ENCODE results near the gene OR5H1. TPM values are rescaled to one million over a fixed set of nuclear protein-coding genes. Genes with fewer than 3 reads are reported as not detected.

OR5H1 gene
- total and polyA plus RNA-seq, 2 donors (not counting 1 experiment from before 2014, with no cell fraction given): 0.17 TPM; not detected in 1

DNA sequence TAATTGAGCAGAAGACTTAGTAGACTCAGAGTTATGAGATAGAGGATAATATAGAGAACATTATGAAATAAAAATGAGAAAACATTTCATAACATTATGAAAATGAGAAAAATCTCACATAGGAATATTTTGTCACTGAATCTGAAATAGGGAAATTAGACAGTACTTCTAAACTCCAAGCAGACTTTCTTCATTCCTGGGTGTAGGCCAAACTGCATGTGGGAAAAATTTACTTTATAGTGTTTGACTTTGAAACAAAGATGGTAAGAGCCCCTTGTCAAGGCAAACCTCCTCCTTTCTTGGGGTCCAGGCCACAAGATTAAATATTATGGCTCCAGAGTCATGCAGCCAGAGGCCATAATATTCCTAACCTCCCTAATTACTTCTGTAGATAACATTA is 10.0 kb downstream of the OR5H1 start:
- Histone ChIP-seq H3K36me3 (replicated peaks in 1 of 2; ENCODE audit: control extremely low read depth in 1 of 2, control insufficient read depth in 1 of 2, extremely low read depth in 1 of 2, insufficient read depth in 2 of 2, low read length in 1 of 2) (no peaks in the 10 kb centered on the region), H3K27me3 (replicated peaks in 1 of 4; ENCODE audit: control extremely low read depth in 1 of 4, control insufficient read depth in 3 of 4, insufficient read depth in 4 of 4, low read length in 3 of 4) (no peaks in the 10 kb centered on the region), H4K20me1 (ENCODE audit: control insufficient read depth, insufficient read depth, low read length, poor library complexity, severe bottlenecking) (no peaks in the 10 kb centered on the region), H3K9ac (ENCODE audit: low read length) (no peak overlapping the region), H2AFZ (ENCODE audit: insufficient read depth, low read depth, low read length, poor library complexity, severe bottlenecking) (no peak overlapping the region), H3K27ac (ENCODE audit: low read length in 2 of 2) (no peak overlapping the region), H3K4me1 (ENCODE audit: control insufficient read depth in 2 of 2, insufficient read depth in 2 of 2, low read length in 2 of 2) (no peaks in the 10 kb centered on the region), H3K9me3 (ENCODE audit: control extremely low read depth in 1 of 3, control insufficient read depth in 2 of 3, insufficient read depth in 1 of 3, low read length in 2 of 3) (no peaks in the 10 kb centered on the region), H3K79me2 (ENCODE audit: control insufficient read depth, insufficient read depth, low read length) (no peaks in the 10 kb centered on the region), H3K4me3 (ENCODE audit: control extremely low read depth in 1 of 5, extremely low read depth in 1 of 5, insufficient read depth in 1 of 5, low read depth in 2 of 5, low read length in 4 of 5) (no peak overlapping the region), H3K4me2 (replicated peaks; ENCODE audit: low read depth, low read length, poor library complexity, severe bottlenecking) (no peak overlapping the region)
- intact Hi-C loops (cut with micrococcal nuclease): no loop called here
- H3K9me3 Mint-ChIP-seq (ENCODE audit: insufficient read depth): no peaks in the 10 kb centered on the region
- TF ChIP-seq, protein P1, sequence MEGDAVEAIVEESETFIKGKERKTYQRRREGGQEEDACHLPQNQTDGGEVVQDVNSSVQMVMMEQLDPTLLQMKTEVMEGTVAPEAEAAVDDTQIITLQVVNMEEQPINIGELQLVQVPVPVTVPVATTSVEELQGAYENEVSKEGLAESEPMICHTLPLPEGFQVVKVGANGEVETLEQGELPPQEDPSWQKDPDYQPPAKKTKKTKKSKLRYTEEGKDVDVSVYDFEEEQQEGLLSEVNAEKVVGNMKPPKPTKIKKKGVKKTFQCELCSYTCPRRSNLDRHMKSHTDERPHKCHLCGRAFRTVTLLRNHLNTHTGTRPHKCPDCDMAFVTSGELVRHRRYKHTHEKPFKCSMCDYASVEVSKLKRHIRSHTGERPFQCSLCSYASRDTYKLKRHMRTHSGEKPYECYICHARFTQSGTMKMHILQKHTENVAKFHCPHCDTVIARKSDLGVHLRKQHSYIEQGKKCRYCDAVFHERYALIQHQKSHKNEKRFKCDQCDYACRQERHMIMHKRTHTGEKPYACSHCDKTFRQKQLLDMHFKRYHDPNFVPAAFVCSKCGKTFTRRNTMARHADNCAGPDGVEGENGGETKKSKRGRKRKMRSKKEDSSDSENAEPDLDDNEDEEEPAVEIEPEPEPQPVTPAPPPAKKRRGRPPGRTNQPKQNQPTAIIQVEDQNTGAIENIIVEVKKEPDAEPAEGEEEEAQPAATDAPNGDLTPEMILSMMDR (IDR thresholded peaks at IDR 0.05): no peak
- no peak for TF ChIP-seq EZH2 (IDR thresholded peaks at IDR 0.05; ENCODE audit: borderline replicate concordance, insufficient read depth, low read depth, low read length, poor library complexity, severe bottlenecking)
- H3K27ac Mint-ChIP-seq: no peak overlapping the region
- DNase-seq (no peak), ATAC-seq (ENCODE audit: low read depth) (no peak)
- no peaks in the 10 kb centered on the region for H3K4me1 Mint-ChIP-seq
- H3K4me3 Mint-ChIP-seq: no peak overlapping the region
- POLR2A ChIA-PET: no interaction called here
- no peaks in the 10 kb centered on the region for H3K27me3 Mint-ChIP-seq
- CTCF ChIA-PET: no interaction called here

DNA sequence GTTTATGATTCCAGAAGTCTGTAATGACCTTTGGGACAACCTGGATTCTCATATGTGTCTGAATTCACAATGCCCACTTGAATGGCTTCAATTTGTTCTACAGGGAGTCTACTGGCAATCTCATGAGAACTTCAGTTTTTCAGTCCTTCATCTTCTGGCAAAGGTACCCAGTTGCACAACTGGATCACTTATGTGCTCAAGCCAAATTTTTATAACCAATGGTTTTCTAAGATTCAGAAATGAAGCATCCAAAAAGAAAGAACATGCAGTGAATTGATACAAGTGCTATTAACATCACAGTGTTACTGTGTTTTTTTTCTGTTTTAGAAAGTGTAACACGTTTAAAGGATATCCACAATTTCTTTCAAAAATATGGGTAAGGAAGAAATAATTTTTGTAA is 16.7 kb downstream of the OR5H1 start, which contains the start of gene OR5H14:
TSS of gene OR5H14 (plus strand) at position 301 of the 400 bp plus-strand sequence. CDS start 1,907 bp downstream, outside the sequence.
- Mint-ChIP-seq H3K27ac (no peak within 1 kb of the TSS), H3K4me3 (no peak within 1 kb of the TSS), H3K27me3 (no peaks in the 10 kb centered on the region), H3K4me1 (no peaks in the 10 kb centered on the region), H3K9me3 (ENCODE audit: insufficient read depth) (no peaks in the 10 kb centered on the region)
- no peaks in the 10 kb centered on the region for H3K36me3 ChIP-seq (replicated peaks in 1 of 2; ENCODE audit: control extremely low read depth in 1 of 2, control insufficient read depth in 1 of 2, extremely low read depth in 1 of 2, insufficient read depth in 2 of 2, low read length in 1 of 2)
- POLR2A ChIA-PET: no interaction called here
- intact Hi-C loops (cut with micrococcal nuclease): no loop called here
- no peak within 1 kb of the TSS for H3K9ac ChIP-seq (ENCODE audit: low read length)
- H3K4me1 ChIP-seq (ENCODE audit: control insufficient read depth in 2 of 2, insufficient read depth in 2 of 2, low read length in 2 of 2): no peaks in the 10 kb centered on the region
- no peaks in the 10 kb centered on the region for H4K20me1 ChIP-seq (ENCODE audit: control insufficient read depth, insufficient read depth, low read length, poor library complexity, severe bottlenecking)
- TF ChIP-seq, protein P1 (IDR thresholded peaks at IDR 0.05): no peak
- TF ChIP-seq EZH2 (IDR thresholded peaks at IDR 0.05; ENCODE audit: borderline replicate concordance, insufficient read depth, low read depth, low read length, poor library complexity, severe bottlenecking): no peak
- H3K4me3 ChIP-seq (ENCODE audit: control extremely low read depth in 1 of 5, extremely low read depth in 1 of 5, insufficient read depth in 1 of 5, low read depth in 2 of 5, low read length in 4 of 5): no peak within 1 kb of the TSS
- H3K79me2 ChIP-seq (ENCODE audit: control insufficient read depth, insufficient read depth, low read length): no peaks in the 10 kb centered on the region
- H3K27ac ChIP-seq (ENCODE audit: low read length in 2 of 2): no peak within 1 kb of the TSS
- H3K4me2 ChIP-seq (replicated peaks; ENCODE audit: low read depth, low read length, poor library complexity, severe bottlenecking): no peak within 1 kb of the TSS
- H2AFZ ChIP-seq (ENCODE audit: insufficient read depth, low read depth, low read length, poor library complexity, severe bottlenecking): no peak within 1 kb of the TSS
- H3K9me3 ChIP-seq (ENCODE audit: control extremely low read depth in 1 of 3, control insufficient read depth in 2 of 3, insufficient read depth in 1 of 3, low read length in 2 of 3): peaks cover 0 to 1% (median 0%) of the 10 kb centered on the region in 3 donors
- WGBS (ENCODE audit: insufficient coverage): no CpG with 5 or more reads among the region's 1 CpG
- CTCF ChIA-PET: no interaction called here
- no peaks in the 10 kb centered on the region for H3K27me3 ChIP-seq (replicated peaks in 1 of 4; ENCODE audit: control extremely low read depth in 1 of 4, control insufficient read depth in 3 of 4, insufficient read depth in 4 of 4, low read length in 3 of 4)
- DNase-seq: no peak
- ATAC-seq (ENCODE audit: low read depth): no peak

Data from B cell (primary cell).